GM12892 (cell line): ENCODE data around the gene PET100.

ENCODE experiments used
- DNase-seq: peaks from one replicate; pipeline ENCODE4 v3.0.0; 2011; ENCODE audit not compliant: insufficient read length
- FAIRE-seq: peaks from 2 replicates; lab custom pipeline; 2011; peaks lifted over from hg19 to GRCh38; lab: Jason Lieb, UNC
- POLR2A ChIP-seq: IDR thresholded peaks from 2 replicates; pipeline ENCODE4 v1.6.1; 2011; ENCODE audit warnings: low read depth, low read length, control low read depth
- POLR2AphosphoS5 ChIP-seq: IDR thresholded peaks from 2 replicates; pipeline ENCODE4 v1.6.1; 2011; ENCODE audit warnings: low read depth, low read length, control low read depth
- TAF1 ChIP-seq: IDR thresholded peaks from 2 replicates; pipeline ENCODE4 v1.6.1; 2011; ENCODE audit warnings: low read depth, mild to moderate bottlenecking, control low read depth, low read length, borderline replicate concordance

PET100 gene

GRCh38 chr19:7614859-7615741 is 14.5 kb upstream of the PET100 start:
- DNase-seq (no peak), FAIRE-seq (no peak)
- TF ChIP-seq POLR2A (no peak), POLR2AphosphoS5 (no peak), TAF1 (no peak)

- TF ChIP-seq TAF1, result no peak
- TF ChIP-seq POLR2AphosphoS5, result no peak
- TF ChIP-seq POLR2A, result no peak
- no peak for DNase-seq
- no peak for FAIRE-seq
Measured at GRCh38 chr19:7617172-7617571, 12.4 kb upstream of the PET100 start.

- FAIRE-seq (no peak), DNase-seq (no peak)
- TF ChIP-seq POLR2AphosphoS5, result no peak; the same call in 1 of the 2 replicates
- TF ChIP-seq POLR2A, result no peak
- TF ChIP-seq TAF1, result no peak
Measured at GRCh38 chr19:7617735-7618134, 11.9 kb upstream of the PET100 start.

GRCh38 chr19:7618348-7618747 is 11.2 kb upstream of the PET100 start:
- TF ChIP-seq POLR2A (no peak), POLR2AphosphoS5 (no peak), TAF1 (no peak)
- no peak for DNase-seq
- no peak for FAIRE-seq

GRCh38 chr19:7618771-7619510 is 10.7 kb upstream of the PET100 start:
- TF ChIP-seq POLR2AphosphoS5, result no peak
- no peak for DNase-seq
- no peak for FAIRE-seq

- FAIRE-seq, result no peak
- no peak for TF ChIP-seq POLR2AphosphoS5
- TF ChIP-seq POLR2A, result no peak
- no peak for TF ChIP-seq TAF1
- DNase-seq, result no peak
Measured at GRCh38 chr19:7619671-7620441, 9.7 kb upstream of the PET100 start.

GRCh38 chr19:7620442-7621412 is 8.9 kb upstream of the PET100 start:
- TF ChIP-seq TAF1 (no peak), POLR2AphosphoS5 (no peak), POLR2A (no peak)
- FAIRE-seq, result no peak
- DNase-seq, result no peak

- TF ChIP-seq POLR2A (no peak), POLR2AphosphoS5 (no peak), TAF1 (no peak)
- no peak for DNase-seq
Measured at GRCh38 chr19:7622933-7623685, 6.5 kb upstream of the PET100 start.

GRCh38 chr19:7623725-7624603 is 5.6 kb upstream of the PET100 start:
- DNase-seq (no peak), FAIRE-seq (no peak)
- TF ChIP-seq POLR2AphosphoS5 (no peak), TAF1 (no peak), POLR2A (no peak)

More at GRCh38 chr19:7622933-7623685, 6.5 kb upstream of the PET100 start:
- FAIRE-seq, result no peak
